GM21825 (cell line): Measurements from ENCODE around the gene ERCC3.
A peak's percentile ranks its signal among the peaks of the same experiment; 100 is the strongest.

Source experiments
- ATAC-seq: cut with Tn5 transposase; IDR thresholded peaks from one replicate; pipeline ENCODE4 v1.9.1; 2021; ENCODE audit warnings: mild to moderate bottlenecking, moderate library complexity; ENCODE audit not compliant: unreplicated experiment

Gene ERCC3

GRCh38 chr2:127293748-127294562 is at the start of gene ERCC3:
Gene ERCC3, minus strand, starts transcription at chr2:127294144. Its CDS starts 63 bp downstream, at chr2:127294081.
- peak; percentile 96 for ATAC-seq

- no peak for ATAC-seq
Measured at GRCh38 chr2:127343277-127343676, 49.3 kb upstream of the ERCC3 start.

GRCh38 chr2:127342101-127342500 is 48.2 kb upstream of the ERCC3 start:
- no peak for ATAC-seq

GRCh38 chr2:127332335-127332734 is 38.4 kb upstream of the ERCC3 start:
- ATAC-seq, result no peak

GRCh38 chr2:127330753-127331152 is 36.8 kb upstream of the ERCC3 start:
- peak; percentile 73 for ATAC-seq

- ATAC-seq, result no peak
Measured at GRCh38 chr2:127326289-127326945, 32.5 kb upstream of the ERCC3 start.

GRCh38 chr2:127324635-127325034 is 30.7 kb upstream of the ERCC3 start:
- no peak for ATAC-seq

GRCh38 chr2:127321303-127321702 is 27.4 kb upstream of the ERCC3 start:
- ATAC-seq, result no peak

GRCh38 chr2:127320586-127321275 is 26.8 kb upstream of the ERCC3 start:
- no peak for ATAC-seq

GRCh38 chr2:127320067-127320466 is 26.1 kb upstream of the ERCC3 start:
- no peak for ATAC-seq

GRCh38 chr2:127314193-127314988 is 20.4 kb upstream of the ERCC3 start:
- no peak for ATAC-seq

GRCh38 chr2:127313406-127313805 is 19.5 kb upstream of the ERCC3 start:
- peak; percentile 98 for ATAC-seq

GRCh38 chr2:127310980-127311379 is 17.0 kb upstream of the ERCC3 start:
- ATAC-seq, result no peak

- ATAC-seq, result no peak
Measured at GRCh38 chr2:127309468-127309867, 15.5 kb upstream of the ERCC3 start.

GRCh38 chr2:127308586-127309138 is 14.7 kb upstream of the ERCC3 start:
- no peak for ATAC-seq

- ATAC-seq, result no peak
Measured at GRCh38 chr2:127305990-127306585, 12.1 kb upstream of the ERCC3 start.

- no peak for ATAC-seq
Measured at GRCh38 chr2:127302168-127302567, 8.2 kb upstream of the ERCC3 start.

- ATAC-seq, result no peak
Measured at GRCh38 chr2:127293386-127293747, 577 bp downstream of the ERCC3 start.

GRCh38 chr2:127288274-127288673 is 5.7 kb downstream of the ERCC3 start:
- ATAC-seq, result no peak

GRCh38 chr2:127283275-127283674 is 10.7 kb downstream of the ERCC3 start:
- ATAC-seq, result no peak
